ENCODE results near the gene DEFB125.

The DEFB125 gene

GRCh38 chr20:145877-146276, 58.4 kb downstream of the DEFB125 start:
- in situ Hi-C loops (cut with MboI; ENCODE audit: low sequenced_read_pairs), result no loop called here

Measured in HL-60/S4 treated with retinoic acid at 250 ng/mL for 4 days and 3 days (cell line).